Gastrocnemius medialis (tissue), 4 donors: ENCODE data around the gene UMODL1.

Experiments
- CTCF ChIP-seq, 5 experiments: fragments of 450-650 bp in 3 of 5; fragments of 200-600 bp in 2 of 5; sonication (generic) in 2 of 5; IDR thresholded peaks in 4 of 5; conservative IDR thresholded peaks in 1 of 5; 1 replicate in 4 of 5; 2 replicates in 1 of 5; pipeline ENCODE4 v1.5.1; 2016 to 2019; ENCODE audit warnings: antibody characterized with exemption in 5 of 5, mild to moderate bottlenecking in 3 of 5, moderate library complexity in 3 of 5
- POLR2A ChIP-seq, 2 donors: fragments of 450-650 bp; IDR thresholded peaks; one replicate each; pipeline ENCODE4 v1.6.1; 2017; ENCODE audit warnings: antibody characterized with exemption in 2 of 2, mild to moderate bottlenecking in 2 of 2, moderate library complexity in 2 of 2

GRCh38 chr21:42140196-42140934, 69.2 kb downstream of the UMODL1 start:
- TF ChIP-seq CTCF (IDR thresholded peaks at IDR 0.05 in 4 of 5, conservative IDR thresholded peaks at IDR 0.05 in 1 of 5) (no peak), POLR2A (IDR thresholded peaks at IDR 0.05) (no peak)
